ENCODE results near the gene SYNGR3.
A peak's percentile ranks its signal among the peaks of the same experiment; 100 is the strongest.

- TF ChIP-seq CTCF (IDR thresholded peaks at IDR 0.05) (peak; percentile 49 to 82 (median 61)), POLR2A (IDR thresholded peaks at IDR 0.05) (peak in 3 of 4 donors; percentile 73 to 92 (median 84))
Measured at GRCh38 chr16:1959269-1960039, 30.3 kb upstream of the SYNGR3 start, which contains the start of gene NDUFB10.

All from esophagus squamous epithelium (tissue), 4 donors.